K562 (cell line): ENCODE measurements around the gene ZNF581. TPM values are rescaled to one million over a fixed set of nuclear protein-coding genes. Genes with fewer than 3 reads are reported as not detected.

ENCODE experiments used
- AFF1 ChIP-seq, 2 experiments: fragments of 450-650 bp; IDR thresholded peaks; 2 replicates each; pipeline ENCODE4 v1.6.1; 2018; ENCODE audit warnings: mild to moderate bottlenecking in 2 of 2, low read depth in 1 of 2; ENCODE audit not compliant: partially characterized antibody in 2 of 2
- BDP1 ChIP-seq: IDR thresholded peaks from 3 replicates; pipeline ENCODE4 v1.6.1; 2011; ENCODE audit not compliant: insufficient read length, insufficient read depth
- BRD9 ChIP-seq: fragments of 450-650 bp; IDR thresholded peaks from 2 replicates; pipeline ENCODE4 v1.6.1; 2018; ENCODE audit warnings: low read depth; ENCODE audit not compliant: partially characterized antibody
- ELK1 ChIP-seq: sonication (generic); formaldehyde crosslinking; IDR thresholded peaks from 2 replicates; pipeline ENCODE4 v1.8.1; 2022; ENCODE audit warnings: missing genetic modification reagents
- GATAD2B ChIP-seq: fragments of 450-650 bp; IDR thresholded peaks from 2 replicates; pipeline ENCODE4 v1.6.1; 2017; ENCODE audit warnings: mild to moderate bottlenecking, borderline replicate concordance
- KHSRP ChIP-seq: fragments of 450-650 bp; IDR thresholded peaks from 2 replicates; pipeline ENCODE4 v1.6.1; 2017
- MAFG ChIP-seq: fragments of 450-650 bp; conservative IDR thresholded peaks from 2 replicates; pipeline ENCODE4 v1.6.1; 2016; ENCODE audit warnings: missing genetic modification characterization, missing compliant biosample characterization
- NR2C1 ChIP-seq, 2 experiments: fragments of 450-650 bp; IDR thresholded peaks; 2 replicates each; pipeline ENCODE4 v1.6.1; 2017; ENCODE audit warnings: mild to moderate bottlenecking in 2 of 2, antibody characterized with exemption in 1 of 2, inconsistent platforms in 1 of 2, missing compliant biosample characterization in 1 of 2, missing genetic modification characterization in 1 of 2
- PRDM10 ChIP-seq: fragments of 450-650 bp; IDR thresholded peaks from 2 replicates; pipeline ENCODE4 v1.6.1; 2018; ENCODE audit not compliant: partially characterized antibody
- TAF1 ChIP-seq: IDR thresholded peaks from 2 replicates; pipeline ENCODE4 v1.6.1; 2011; ENCODE audit warnings: mild to moderate bottlenecking, low read length, moderate library complexity; ENCODE audit not compliant: insufficient read depth, control insufficient read depth, severe bottlenecking; ENCODE audit errors: extremely low read depth
- TAF9B ChIP-seq: fragments of 450-650 bp; IDR thresholded peaks from 2 replicates; pipeline ENCODE4 v1.6.1; 2018; ENCODE audit warnings: mild to moderate bottlenecking; ENCODE audit not compliant: partially characterized antibody
- TBP ChIP-seq: optimal IDR thresholded peaks from 2 replicates; pipeline ENCODE3; 2011; ENCODE audit warnings: low read depth, low read length, improper control_type of control experiment
- ZKSCAN3 ChIP-seq: fragments of 250-450 bp; sonication (Bioruptor Pico); IDR thresholded peaks from 2 replicates; pipeline ENCODE4 v1.4.0; 2020
- ZNF146 ChIP-seq: IDR thresholded peaks from one replicate; pipeline ENCODE4 v1.6.1; 2018; ENCODE audit warnings: missing compliant biosample characterization; ENCODE audit not compliant: unreplicated experiment
- ZNF263 ChIP-seq: sonication (generic); formaldehyde crosslinking; IDR thresholded peaks from 2 replicates; pipeline ENCODE4 v1.8.0; 2022; ENCODE audit warnings: mild to moderate bottlenecking, missing genetic modification reagents, borderline replicate concordance
- ZNF57 ChIP-seq: fragments of 450-650 bp; formaldehyde crosslinking; IDR thresholded peaks from 2 replicates; pipeline ENCODE4 v1.4.0; 2020; ENCODE audit warnings: mild to moderate bottlenecking, moderate library complexity
- polyA plus RNA-seq, 8 experiments: library from polyadenylated mRNA; depleted of rRNA in 4 of 8; stranded (reverse) in 5 of 8; unstranded in 3 of 8; fragments of >200 nt; fragmentation: Nextera tagmentation in 2 of 8; fragmentation: Illumina TruSeq in 1 of 8; extraction: Ambion mirVana in 2 of 8; extraction: Trizol in 1 of 8; gene quantifications; 2 replicates each; pipeline versions ENCODE4 v1.2.1 to v1.2.3, GENCODE V29; 2011 to 2014; ENCODE audit warnings: inconsistent platforms in 1 of 8, missing spikeins in 1 of 8
- total RNA-seq, 7 experiments: library from RNA; depleted of rRNA in 6 of 7; stranded (reverse); fragments of >200 nt in 6 of 7; fragmentation: Illumina TruSeq in 2 of 7; extraction: Trizol in 2 of 7; gene quantifications; 2 replicates each; pipeline versions ENCODE4 v1.2.1 to v1.2.3, GENCODE V29; 2011 to 2021; ENCODE audit warnings: low replicate concordance in 1 of 7

ZNF581 gene
- total and polyA plus RNA-seq, 9 of the 15 experiments (the other 6 are each of a cell fraction or from before 2014, with no cell fraction given) = 2.4 to 39.4 (median 15.4) TPM

GRCh38 chr19:55647732-55648584, 4.5 kb downstream of the ZNF581 start, which contains the start of gene CCDC106 (continued):
- no peak for TF ChIP-seq ZNF57 (CRISPR knock-in tag)
- TF ChIP-seq TAF9B = no peak
- no peak for TF ChIP-seq TAF1
- no peak for TF ChIP-seq ZKSCAN3
- TF ChIP-seq TBP = no peak
- TF ChIP-seq AFF1 (IDR thresholded peaks at IDR 0.05; ENCODE audit: low read depth in 1 of 2, partially characterized antibody in 2 of 2) = no peak
- TF ChIP-seq KHSRP = no peak
- no peak for TF ChIP-seq MAFG (tag)
- TF ChIP-seq BRD9 = no peak
- no peak for TF ChIP-seq ELK1 (CRISPR knock-in tag)
- no peak for TF ChIP-seq BDP1
- TF ChIP-seq PRDM10 = peak; percentile 89
- no peak for TF ChIP-seq NR2C1 (IDR thresholded peaks at IDR 0.05)
- 0 out of 2 replicates have a peak, but pooled peaks have one; percentile 49 for TF ChIP-seq NR2C1 (tag; IDR thresholded peaks at IDR 0.05)
- no peak for TF ChIP-seq ZNF146 (CRISPR knock-in tag)
- TF ChIP-seq ZNF263 (CRISPR knock-in tag) = no peak; the same call in 1 of the 2 replicates
- peak; percentile 100 for TF ChIP-seq GATAD2B
